HEK293T (cell line): ENCODE measurements around the gene NACAD.

Experiments used
- BHLHE40 ChIP-seq: fragments of 450-650 bp; IDR thresholded peaks from 2 replicates; pipeline ENCODE4 v1.6.1; 2016; ENCODE audit warnings: mild to moderate bottlenecking, moderate library complexity, borderline replicate concordance
- HDGF ChIP-seq: fragments of 450-650 bp; IDR thresholded peaks from 2 replicates; pipeline ENCODE4 v1.6.1; 2017; ENCODE audit warnings: antibody characterized with exemption, borderline replicate concordance
- NFRKB ChIP-seq: fragments of 450-650 bp; IDR thresholded peaks from 2 replicates; pipeline ENCODE4 v1.6.1; 2016; ENCODE audit warnings: mild to moderate bottlenecking, moderate library complexity
- SP1 ChIP-seq: fragments of 450-650 bp; IDR thresholded peaks from 2 replicates; pipeline ENCODE4 v1.6.1; 2017
- TARDBP ChIP-seq: fragments of 450-650 bp; IDR thresholded peaks from 2 replicates; pipeline ENCODE4 v1.6.1; 2016

DNA sequence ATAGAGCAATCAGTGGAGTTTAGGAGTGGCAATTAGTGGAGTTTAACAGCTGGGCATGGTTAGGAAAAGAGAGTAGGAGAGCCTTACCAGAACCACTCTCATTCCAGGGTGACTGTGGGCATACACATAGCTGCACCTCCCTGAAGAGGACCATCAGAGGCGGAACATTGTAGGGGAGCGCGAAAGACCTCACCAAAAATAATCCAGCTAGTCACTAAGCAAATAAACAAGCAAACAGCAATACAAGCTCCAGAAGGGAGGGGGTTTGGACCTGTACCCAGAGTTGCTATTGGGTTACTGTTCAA, 4.1 kb upstream of the NACAD start:
- TF ChIP-seq TARDBP, result no peak
- no peak for TF ChIP-seq BHLHE40
- no peak for TF ChIP-seq NFRKB
- no peak for TF ChIP-seq HDGF
- TF ChIP-seq SP1, result no peak
